ENCODE results near the gene PDE8B. TPM values are rescaled to one million over a fixed set of nuclear protein-coding genes. Genes with fewer than 3 reads are reported as not detected.
A peak's percentile ranks its signal among the peaks of the same experiment; 100 is the strongest.

The PDE8B gene
- total RNA-seq, 6 experiments from 2014 or later: 1.2 to 5.4 (median 2.4) TPM

DNA sequence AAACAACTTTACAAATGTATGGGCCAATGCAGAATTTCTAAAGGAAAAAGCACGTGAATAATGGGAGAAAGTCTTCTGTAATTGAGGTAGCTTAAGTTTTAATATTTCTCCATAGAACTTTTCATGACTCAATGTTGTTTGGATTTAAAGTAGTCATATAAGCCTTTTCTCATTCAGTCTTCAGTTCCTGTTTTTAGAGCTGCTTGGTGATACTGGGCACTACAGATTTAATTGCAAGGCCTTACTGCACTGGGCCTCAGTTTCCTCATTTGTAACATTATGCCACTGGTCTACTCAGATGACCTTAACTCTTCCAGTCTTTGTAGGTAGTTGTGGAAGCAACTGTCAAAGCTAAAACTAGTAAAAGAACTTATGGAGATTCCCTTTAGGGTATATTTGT lies 221.2 kb downstream of the PDE8B start:
- DNase-seq (no peak), ATAC-seq (no peak)
- peaks cover 0 to 5% (median under 1%) of the 10 kb centered on the region in 4 donors for H3K4me1 ChIP-seq
- H3K27me3 ChIP-seq: no peaks in the 10 kb centered on the region
- no peaks in the 10 kb centered on the region for H3K9me3 ChIP-seq
- H3K4me3 ChIP-seq: no peak overlapping the region
- 92% methylated on average over 1 of the region's 1 CpG for WGBS (ENCODE audit: insufficient coverage, low coverage, low lambda C conversion rate, missing lambda C conversion rate)
- TF ChIP-seq, protein P1, sequence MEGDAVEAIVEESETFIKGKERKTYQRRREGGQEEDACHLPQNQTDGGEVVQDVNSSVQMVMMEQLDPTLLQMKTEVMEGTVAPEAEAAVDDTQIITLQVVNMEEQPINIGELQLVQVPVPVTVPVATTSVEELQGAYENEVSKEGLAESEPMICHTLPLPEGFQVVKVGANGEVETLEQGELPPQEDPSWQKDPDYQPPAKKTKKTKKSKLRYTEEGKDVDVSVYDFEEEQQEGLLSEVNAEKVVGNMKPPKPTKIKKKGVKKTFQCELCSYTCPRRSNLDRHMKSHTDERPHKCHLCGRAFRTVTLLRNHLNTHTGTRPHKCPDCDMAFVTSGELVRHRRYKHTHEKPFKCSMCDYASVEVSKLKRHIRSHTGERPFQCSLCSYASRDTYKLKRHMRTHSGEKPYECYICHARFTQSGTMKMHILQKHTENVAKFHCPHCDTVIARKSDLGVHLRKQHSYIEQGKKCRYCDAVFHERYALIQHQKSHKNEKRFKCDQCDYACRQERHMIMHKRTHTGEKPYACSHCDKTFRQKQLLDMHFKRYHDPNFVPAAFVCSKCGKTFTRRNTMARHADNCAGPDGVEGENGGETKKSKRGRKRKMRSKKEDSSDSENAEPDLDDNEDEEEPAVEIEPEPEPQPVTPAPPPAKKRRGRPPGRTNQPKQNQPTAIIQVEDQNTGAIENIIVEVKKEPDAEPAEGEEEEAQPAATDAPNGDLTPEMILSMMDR (IDR thresholded peaks at IDR 0.05): no peak
- intact Hi-C loops (cut with DNase I): no loop called here
- no peak overlapping the region for H3K27ac ChIP-seq
- peaks cover 0 to 9% (median 4%) of the 10 kb centered on the region in 4 donors for H3K36me3 ChIP-seq

DNA sequence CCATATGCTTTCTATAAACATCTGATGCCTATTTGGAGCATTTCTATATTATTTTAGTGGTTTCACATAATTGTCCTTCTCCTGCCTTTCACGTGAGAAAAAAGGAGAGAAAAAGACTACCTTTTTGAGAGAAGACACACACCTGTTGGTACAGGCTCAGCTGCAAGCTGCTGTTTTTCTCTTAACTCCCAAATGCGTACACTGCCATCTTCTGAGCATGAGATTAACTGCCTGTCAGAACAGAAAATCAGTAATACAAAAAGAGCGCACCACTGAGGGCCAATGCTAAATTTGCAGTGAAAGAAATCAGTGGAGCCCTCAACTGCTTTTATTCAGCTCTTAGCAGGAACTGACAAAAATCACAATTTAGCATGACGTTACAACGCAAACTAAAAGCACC lies 226.7 kb downstream of the PDE8B start:
- 69% methylated on average over 5 of the region's 5 CpGs for WGBS (ENCODE audit: insufficient coverage, low coverage, low lambda C conversion rate, missing lambda C conversion rate)
- Histone ChIP-seq H3K9me3 (no peaks in the 10 kb centered on the region), H3K4me3 (no peak overlapping the region), H3K27me3 (no peaks in the 10 kb centered on the region), H3K27ac (no peak overlapping the region), H3K4me1 (no peaks in the 10 kb centered on the region), H3K36me3 (peaks cover 0 to 9% (median 3%) of the 10 kb centered on the region in 4 donors)
- ATAC-seq: peak; percentile 51 to 75 (median 72)
- intact Hi-C loops (cut with DNase I): no loop called here
- DNase-seq: no peak
- TF ChIP-seq, protein P1 (IDR thresholded peaks at IDR 0.05): peak; percentile 37 to 55 (median 38)
- TF ChIP-seq POLR2A (IDR thresholded peaks at IDR 0.05): no peak

DNA sequence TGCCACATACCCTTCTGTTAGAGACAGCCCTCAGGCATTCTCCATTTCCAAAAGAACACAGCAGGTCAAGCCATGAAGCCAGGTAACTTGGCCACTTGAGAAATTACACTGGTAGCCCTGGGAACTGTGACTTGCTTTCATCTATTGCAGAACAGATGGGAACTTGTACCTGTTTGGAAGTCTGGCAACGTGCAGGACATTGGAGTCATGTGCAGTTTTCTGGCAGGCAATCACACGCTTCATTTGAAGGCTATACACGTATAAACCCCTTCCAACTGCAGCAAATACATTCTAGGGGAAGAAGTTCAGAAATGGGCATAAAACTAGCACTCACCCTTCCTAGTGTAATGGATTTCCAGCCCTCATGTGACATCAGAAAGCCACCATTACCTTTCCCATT lies 227.6 kb downstream of the PDE8B start:
- WGBS (ENCODE audit: insufficient coverage, low coverage, low lambda C conversion rate, missing lambda C conversion rate): 53% methylated on average over 3 of the region's 3 CpGs
- no peaks in the 10 kb centered on the region for H3K4me1 ChIP-seq
- no peak overlapping the region for H3K27ac ChIP-seq
- no peaks in the 10 kb centered on the region for H3K9me3 ChIP-seq
- no peak for ATAC-seq
- TF ChIP-seq, protein P1 (IDR thresholded peaks at IDR 0.05): no peak
- TF ChIP-seq POLR2A (IDR thresholded peaks at IDR 0.05): no peak
- intact Hi-C loops (cut with DNase I): no loop called here
- no peak for DNase-seq
- H3K27me3 ChIP-seq: no peaks in the 10 kb centered on the region
- no peak overlapping the region for H3K4me3 ChIP-seq
- H3K36me3 ChIP-seq: peaks cover 0 to 6% (median 0%) of the 10 kb centered on the region in 4 donors

DNA sequence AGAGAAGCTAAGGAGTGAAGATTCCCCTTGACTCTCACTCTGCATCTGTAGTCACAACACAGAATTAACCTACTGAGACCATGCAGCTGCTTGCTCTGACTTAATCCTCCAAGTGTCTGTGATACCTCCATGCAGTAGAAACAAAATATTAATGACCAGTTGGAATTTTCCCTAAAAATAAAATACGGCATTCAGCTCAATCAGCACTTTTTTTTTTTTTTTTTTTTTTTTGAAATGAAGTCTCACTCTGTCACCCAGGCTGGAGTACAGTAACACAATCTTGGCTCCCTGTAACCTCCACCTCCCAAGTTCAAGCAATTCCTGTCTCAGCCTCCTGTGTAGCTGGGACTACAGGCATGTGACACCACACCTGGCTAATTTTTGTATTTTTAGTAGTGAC lies 233.2 kb downstream of the PDE8B start:
- WGBS (ENCODE audit: insufficient coverage, low coverage, low lambda C conversion rate, missing lambda C conversion rate): 100% methylated on average over 1 of the region's 1 CpG
- Histone ChIP-seq H3K4me1 (no peaks in the 10 kb centered on the region), H3K36me3 (no peaks in the 10 kb centered on the region), H3K4me3 (no peak overlapping the region), H3K27ac (no peak overlapping the region), H3K9me3 (no peaks in the 10 kb centered on the region), H3K27me3 (no peaks in the 10 kb centered on the region)
- intact Hi-C loops (cut with DNase I): no loop called here
- DNase-seq (no peak), ATAC-seq (no peak)
- TF ChIP-seq POLR2A (IDR thresholded peaks at IDR 0.05): no peak
- TF ChIP-seq, protein P1 (IDR thresholded peaks at IDR 0.05): no peak

DNA sequence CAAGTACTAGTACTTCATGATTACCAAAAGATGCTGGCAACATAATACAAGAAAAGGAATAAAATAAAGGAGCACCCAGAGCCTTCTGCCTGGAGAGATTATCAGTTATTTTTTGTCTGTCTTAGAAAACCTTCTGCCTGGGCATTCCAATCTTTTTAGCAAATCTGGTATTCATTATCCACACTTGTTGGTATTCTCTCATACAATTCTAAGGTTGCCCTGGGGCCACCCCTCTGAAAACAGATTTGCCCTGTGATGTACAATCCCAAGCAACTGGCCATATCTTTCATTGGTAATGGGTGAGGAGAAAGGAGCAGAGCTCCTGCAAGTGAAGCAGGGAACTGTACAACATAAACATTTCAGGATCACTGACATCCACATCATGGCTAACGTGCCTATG lies 233.9 kb downstream of the PDE8B start:
- TF ChIP-seq, protein P1 (IDR thresholded peaks at IDR 0.05): no peak
- TF ChIP-seq POLR2A (IDR thresholded peaks at IDR 0.05): no peak
- intact Hi-C loops (cut with DNase I): no loop called here
- WGBS (ENCODE audit: insufficient coverage, low coverage, low lambda C conversion rate, missing lambda C conversion rate): 82% methylated on average over 1 of the region's 1 CpG
- Histone ChIP-seq H3K9me3 (no peaks in the 10 kb centered on the region), H3K27ac (no peak overlapping the region), H3K4me1 (no peaks in the 10 kb centered on the region), H3K4me3 (no peak overlapping the region), H3K27me3 (no peaks in the 10 kb centered on the region), H3K36me3 (no peaks in the 10 kb centered on the region)
- ATAC-seq: no peak
- no peak for DNase-seq

Measured in right lobe of liver (tissue), 6 donors.